Smooth muscle cell (in vitro differentiated cells): ENCODE data around the gene FNBP1. TPM values are rescaled to one million over a fixed set of nuclear protein-coding genes. Genes with fewer than 3 reads are reported as not detected.

Experiments used
- DNase-seq: peaks from one replicate; lab custom pipeline; 2025; ENCODE audit not compliant: unreplicated experiment; lab: John Stamatoyannopoulos, UW
- H2AFZ ChIP-seq: fragments of 200-600 bp; sonication (generic); 2 replicates; pipeline ENCODE4 v1.6.0; 2016; ENCODE audit warnings: antibody characterized with exemption, low read depth, mild to moderate bottlenecking
- H3F3A ChIP-seq: fragments of 200-600 bp; sonication (generic); 2 replicates; pipeline ENCODE4 v1.6.0; 2017; ENCODE audit warnings: antibody characterized with exemption, low read depth
- H3K27ac ChIP-seq: fragments of 200-600 bp; sonication (generic); 2 replicates; pipeline ENCODE4 v1.5.1; 2016; ENCODE audit warnings: low read depth, mild to moderate bottlenecking
- H3K27me3 ChIP-seq: fragments of 200-600 bp; sonication (generic); 2 replicates; pipeline ENCODE4 v1.6.1; 2016; ENCODE audit warnings: low read depth, mild to moderate bottlenecking
- H3K36me3 ChIP-seq: fragments of 200-600 bp; sonication (generic); 2 replicates; pipeline ENCODE4 v1.5.1; 2016; ENCODE audit warnings: low read depth
- H3K4me1 ChIP-seq: fragments of 200-600 bp; sonication (generic); 2 replicates; pipeline ENCODE4 v1.5.1; 2016; ENCODE audit warnings: low read depth
- H3K4me2 ChIP-seq: fragments of 200-600 bp; sonication (generic); 2 replicates; pipeline ENCODE4 v1.6.0; 2016; ENCODE audit warnings: mild to moderate bottlenecking
- H3K4me3 ChIP-seq: fragments of 200-600 bp; sonication (generic); 2 replicates; pipeline ENCODE4 v1.5.1; 2016; ENCODE audit warnings: mild to moderate bottlenecking
- H3K79me2 ChIP-seq: fragments of 200-600 bp; sonication (generic); 2 replicates; pipeline ENCODE4 v1.6.0; 2016; ENCODE audit warnings: low read depth, mild to moderate bottlenecking
- H3K9ac ChIP-seq: fragments of 200-600 bp; sonication (generic); 2 replicates; pipeline ENCODE4 v1.6.0; 2016; ENCODE audit warnings: low read depth
- H3K9me3 ChIP-seq: fragments of 200-600 bp; sonication (generic); replicated peaks from 2 replicates; pipeline ENCODE4 v1.5.1; 2016; ENCODE audit warnings: low read depth
- H4K20me1 ChIP-seq: fragments of 200-600 bp; sonication (generic); 2 replicates; pipeline ENCODE4 v1.6.0; 2016; ENCODE audit warnings: low read depth
- CTCF ChIP-seq: fragments of 200-600 bp; sonication (generic); IDR thresholded peaks from 2 replicates; pipeline ENCODE4 v1.5.1; 2017; ENCODE audit warnings: borderline replicate concordance, mild to moderate bottlenecking, antibody characterized with exemption; ENCODE audit not compliant: insufficient read depth, poor library complexity, severe bottlenecking
- WGBS: methylation state at CpG from one replicate; pipeline ENCODE4 v1.1.7; 2016; ENCODE audit warnings: low lambda C conversion rate; 5-methylcytosine and 5-hydroxymethylcytosine counted together
- polyA plus RNA-seq: library from polyadenylated mRNA; unstranded; fragments of >200 nt; fragmentation: Nextera tagmentation; extraction: Ambion mirVana; gene quantifications from 2 replicates; pipeline ENCODE4 v1.2.1, GENCODE V29; 2016
- total RNA-seq: library from RNA; depleted of rRNA; stranded (reverse); fragments of >200 nt; gene quantifications from 2 replicates; pipeline ENCODE4 v1.2.3, GENCODE V29; 2014

Gene FNBP1
- total and polyA plus RNA-seq, 2 experiments from 2014 or later, result 17.1 to 17.2 TPM

DNA sequence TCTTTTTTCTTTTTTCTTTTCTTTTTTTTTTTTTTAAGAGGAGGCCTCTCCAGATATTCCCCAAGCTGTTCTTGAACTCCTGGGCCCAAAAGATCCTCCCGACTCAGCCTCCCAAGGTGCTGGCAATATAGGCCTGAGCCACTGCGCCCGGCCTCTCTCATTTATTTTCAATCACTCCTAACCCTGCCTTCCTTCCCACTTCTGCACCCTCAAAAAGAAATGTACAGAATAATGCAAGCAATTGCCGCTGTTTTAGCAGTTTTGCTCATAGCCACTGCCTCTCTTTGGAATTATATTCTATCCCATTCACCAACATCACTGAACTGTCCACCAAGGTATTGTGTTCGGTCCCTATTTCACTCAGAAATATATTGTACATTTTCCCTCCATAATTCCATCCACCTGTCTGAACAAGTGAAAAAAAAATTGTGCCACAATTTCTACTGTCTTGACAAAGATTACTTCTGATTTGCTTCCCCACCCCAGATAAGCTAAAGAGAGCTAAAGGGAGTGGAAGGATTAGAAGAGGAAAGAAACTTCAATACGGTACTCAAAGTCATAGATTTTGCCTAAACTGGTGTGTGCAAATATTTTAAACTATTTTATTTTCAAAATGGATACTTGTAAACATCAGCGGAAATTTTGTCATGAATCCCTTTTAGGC is 1.9 kb downstream of the FNBP1 start:
- WGBS, result 88% methylated on average over 7 of the region's 7 CpGs
- no peak overlapping the region for H3K9ac ChIP-seq
- no peak overlapping the region for H3K27ac ChIP-seq

DNA sequence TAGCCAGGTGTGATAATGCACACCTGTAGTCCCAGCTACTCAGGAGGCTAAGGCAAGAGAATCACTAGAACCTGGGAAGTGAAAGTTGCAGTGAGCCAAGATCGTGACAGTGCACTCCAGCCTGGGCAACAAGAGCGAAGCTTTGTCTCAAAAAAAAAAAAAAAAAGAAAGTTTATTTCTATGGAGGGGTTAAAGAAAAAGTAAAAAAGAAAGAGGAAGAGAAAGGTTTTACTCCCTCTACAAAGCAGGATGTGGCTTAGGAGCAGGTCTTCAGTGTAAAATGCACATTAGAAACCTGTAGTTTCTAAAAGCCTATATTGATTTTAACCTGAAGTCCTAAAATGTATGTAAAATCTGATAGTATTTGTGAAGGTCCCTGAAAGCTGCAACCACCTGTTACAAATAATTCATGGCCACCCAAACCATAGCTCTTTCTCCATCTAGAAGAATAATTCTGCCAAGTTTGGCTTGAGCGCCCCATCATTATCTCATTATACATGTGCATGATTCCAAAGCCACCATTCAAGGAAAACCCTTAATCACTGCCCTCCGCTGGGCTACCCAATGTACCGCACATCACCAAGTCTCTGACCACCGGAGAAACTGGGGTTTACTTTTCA is 3.4 kb downstream of the FNBP1 start:
- Histone ChIP-seq H3K79me2 (peaks cover 69% of the 10 kb centered on the region), H3K4me1 (peaks cover 12% of the 10 kb centered on the region), H3K36me3 (no peaks in the 10 kb centered on the region), H4K20me1 (peaks cover 69% of the 10 kb centered on the region), H3K4me3 (no peak overlapping the region), H3K27ac (no peak overlapping the region), H3F3A (peaks cover 7% of the 10 kb centered on the region), H3K9ac (no peak overlapping the region), H3K27me3 (no peaks in the 10 kb centered on the region), H3K9me3 (no peaks in the 10 kb centered on the region), H3K4me2 (no peak overlapping the region), H2AFZ (no peak overlapping the region)
- TF ChIP-seq CTCF, result no peak
- WGBS, result 94% methylated on average over 6 of the region's 6 CpGs
- DNase-seq, result no peak

More for the DNA sequence above, 1.9 kb downstream of the FNBP1 start:
- Histone ChIP-seq H2AFZ (no peak overlapping the region), H3K4me2 (peak overlapping the region; percentile 98), H3F3A (peaks cover 7% of the 10 kb centered on the region), H3K4me3 (peak overlapping the region; percentile 91), H3K79me2 (peaks cover 56% of the 10 kb centered on the region), H3K9me3 (no peaks in the 10 kb centered on the region), H3K27me3 (no peaks in the 10 kb centered on the region), H3K36me3 (no peaks in the 10 kb centered on the region), H3K4me1 (peaks cover 12% of the 10 kb centered on the region), H4K20me1 (peaks cover 54% of the 10 kb centered on the region)
- no peak for TF ChIP-seq CTCF
- DNase-seq, result no peak

GRCh38 chr9:130036099-130036498 is 6.9 kb downstream of the FNBP1 start:
- H3K9me3 ChIP-seq, result no peaks in the 10 kb centered on the region
- no peak for DNase-seq
- no peak for TF ChIP-seq CTCF
- no peak overlapping the region for H3K4me3 ChIP-seq
- no peak overlapping the region for H3K9ac ChIP-seq
- no peaks in the 10 kb centered on the region for H3F3A ChIP-seq
- no peaks in the 10 kb centered on the region for H3K36me3 ChIP-seq
- peaks cover 6% of the 10 kb centered on the region for H3K4me1 ChIP-seq
- H3K27me3 ChIP-seq, result no peaks in the 10 kb centered on the region
- peak overlapping the region; percentile 70 for H3K27ac ChIP-seq
- peaks cover 89% of the 10 kb centered on the region for H3K79me2 ChIP-seq
- H4K20me1 ChIP-seq, result peaks cover 89% of the 10 kb centered on the region
- no peak overlapping the region for H2AFZ ChIP-seq
- peak overlapping the region; percentile 66 for H3K4me2 ChIP-seq
